ENCODE data around the gene PTPN13. TPM values are rescaled to one million over a fixed set of nuclear protein-coding genes. Genes with fewer than 3 reads are reported as not detected.
A peak's percentile ranks its signal among the peaks of the same experiment; 100 is the strongest.

The PTPN13 gene
- total RNA-seq, 1 donor from 2014 or later, result 66.3 TPM

DNA sequence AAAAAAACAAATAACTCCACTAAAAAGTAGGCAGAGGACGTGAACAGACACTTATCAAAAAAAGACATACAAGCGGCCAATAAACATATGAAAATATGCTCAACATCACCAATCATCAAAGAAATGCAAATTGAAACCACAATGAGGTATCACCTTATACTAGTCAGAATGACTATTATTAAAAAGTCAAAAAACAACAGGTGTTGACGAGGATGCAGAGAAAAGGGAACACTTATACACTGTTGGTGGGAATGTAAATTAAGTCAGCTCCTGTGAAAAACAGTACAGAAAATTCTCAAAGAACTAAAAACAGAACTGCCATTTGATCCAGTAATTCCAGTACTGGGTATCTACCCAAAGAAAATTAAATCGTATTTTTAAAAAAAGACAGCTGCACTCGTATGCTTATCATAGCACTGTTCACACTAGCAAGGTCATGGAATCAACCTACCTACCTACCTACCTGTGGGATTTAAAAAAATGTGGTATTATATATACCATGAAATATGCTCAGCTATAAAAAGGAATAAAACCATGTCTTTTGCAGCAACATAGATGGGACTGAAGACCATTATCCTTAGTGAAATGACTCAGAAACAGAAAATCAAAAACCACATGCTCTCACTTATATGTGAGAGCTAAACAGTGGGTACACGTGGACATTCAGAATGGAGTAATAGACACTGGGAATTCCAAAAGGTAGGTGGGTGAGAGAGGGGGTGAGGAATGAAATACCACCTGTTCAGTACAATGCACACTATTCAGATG, 24.8 kb upstream of the PTPN13 start:
- TF ChIP-seq, protein P1, sequence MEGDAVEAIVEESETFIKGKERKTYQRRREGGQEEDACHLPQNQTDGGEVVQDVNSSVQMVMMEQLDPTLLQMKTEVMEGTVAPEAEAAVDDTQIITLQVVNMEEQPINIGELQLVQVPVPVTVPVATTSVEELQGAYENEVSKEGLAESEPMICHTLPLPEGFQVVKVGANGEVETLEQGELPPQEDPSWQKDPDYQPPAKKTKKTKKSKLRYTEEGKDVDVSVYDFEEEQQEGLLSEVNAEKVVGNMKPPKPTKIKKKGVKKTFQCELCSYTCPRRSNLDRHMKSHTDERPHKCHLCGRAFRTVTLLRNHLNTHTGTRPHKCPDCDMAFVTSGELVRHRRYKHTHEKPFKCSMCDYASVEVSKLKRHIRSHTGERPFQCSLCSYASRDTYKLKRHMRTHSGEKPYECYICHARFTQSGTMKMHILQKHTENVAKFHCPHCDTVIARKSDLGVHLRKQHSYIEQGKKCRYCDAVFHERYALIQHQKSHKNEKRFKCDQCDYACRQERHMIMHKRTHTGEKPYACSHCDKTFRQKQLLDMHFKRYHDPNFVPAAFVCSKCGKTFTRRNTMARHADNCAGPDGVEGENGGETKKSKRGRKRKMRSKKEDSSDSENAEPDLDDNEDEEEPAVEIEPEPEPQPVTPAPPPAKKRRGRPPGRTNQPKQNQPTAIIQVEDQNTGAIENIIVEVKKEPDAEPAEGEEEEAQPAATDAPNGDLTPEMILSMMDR (IDR thresholded peaks at IDR 0.05), result no peak
- TF ChIP-seq POLR2A (IDR thresholded peaks at IDR 0.05), result no peak
- no peak for TF ChIP-seq POLR2AphosphoS5 (IDR thresholded peaks at IDR 0.05; ENCODE audit: insufficient read depth in 1 of 2, low read depth in 1 of 2)
- Histone ChIP-seq H3K27ac (no peak overlapping the region), H3K27me3 (no peaks in the 10 kb centered on the region), H3K36me3 (no peaks in the 10 kb centered on the region), H3K4me3 (no peak overlapping the region), H3K4me1 (no peaks in the 10 kb centered on the region), H3K9me3 (no peaks in the 10 kb centered on the region)
- no peak for DNase-seq (ENCODE audit: extremely low spot score in 2 of 2)
- intact Hi-C loops (cut with DNase I), result no loop called here

DNA sequence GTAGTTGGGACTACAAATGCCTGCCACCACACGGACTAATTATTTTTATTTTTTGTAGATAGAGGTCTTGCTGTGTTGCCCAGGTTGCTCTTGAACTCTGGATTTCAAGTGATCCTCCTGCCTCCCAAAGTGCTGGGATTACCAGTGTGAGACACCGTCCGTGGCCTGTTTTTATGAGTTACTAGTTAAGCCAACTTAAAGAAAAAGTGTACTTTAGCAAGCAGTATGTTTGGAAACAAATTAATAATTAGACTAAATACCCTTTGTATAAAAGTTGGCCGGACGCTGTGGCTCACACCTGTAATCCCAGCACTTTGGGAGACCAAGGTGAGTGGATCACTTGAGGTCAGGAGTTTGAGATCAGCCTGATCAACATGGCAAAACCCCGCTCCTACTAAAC, 14.2 kb upstream of the PTPN13 start:
- Histone ChIP-seq H3K4me1 (peaks cover 10% of the 10 kb centered on the region), H3K4me3 (no peak overlapping the region), H3K9me3 (no peaks in the 10 kb centered on the region), H3K36me3 (no peaks in the 10 kb centered on the region), H3K27me3 (no peaks in the 10 kb centered on the region), H3K27ac (no peak overlapping the region)
- DNase-seq (ENCODE audit: extremely low spot score in 2 of 2), result no peak
- intact Hi-C loops (cut with DNase I), result no loop called here
- TF ChIP-seq POLR2AphosphoS5 (IDR thresholded peaks at IDR 0.05; ENCODE audit: insufficient read depth in 1 of 2, low read depth in 1 of 2), result no peak
- TF ChIP-seq POLR2A (IDR thresholded peaks at IDR 0.05), result no peak
- TF ChIP-seq, protein P1 (IDR thresholded peaks at IDR 0.05), result no peak

DNA sequence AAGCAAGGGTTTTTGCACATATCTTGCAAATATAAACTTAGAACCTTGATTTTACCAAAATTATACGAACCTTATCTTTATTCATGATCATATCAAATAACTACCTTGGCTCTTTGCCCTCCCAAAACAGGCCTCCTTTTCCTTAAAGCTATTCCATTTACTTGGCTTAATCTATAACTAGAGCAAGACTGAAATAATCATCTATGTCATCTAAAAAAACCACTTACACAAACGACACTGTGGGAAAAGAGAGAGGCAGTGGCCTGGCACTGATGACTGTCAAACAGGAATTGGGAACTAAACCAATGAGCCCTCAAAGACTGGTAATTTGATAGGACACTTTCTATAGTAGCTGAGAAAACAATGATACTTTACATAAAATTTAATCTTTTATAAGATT, 11.7 kb upstream of the PTPN13 start:
- Histone ChIP-seq H3K4me1 (peaks cover 17% of the 10 kb centered on the region), H3K36me3 (no peaks in the 10 kb centered on the region), H3K27me3 (no peaks in the 10 kb centered on the region), H3K9me3 (no peaks in the 10 kb centered on the region), H3K27ac (no peak overlapping the region), H3K4me3 (peak overlapping the region in 1 of 2 donors; percentile 26)
- DNase-seq (ENCODE audit: extremely low spot score in 2 of 2), result no peak
- intact Hi-C loops (cut with DNase I), result no loop called here
- TF ChIP-seq POLR2A (IDR thresholded peaks at IDR 0.05) (no peak), POLR2AphosphoS5 (IDR thresholded peaks at IDR 0.05; ENCODE audit: insufficient read depth in 1 of 2, low read depth in 1 of 2) (peak in 1 of 2 donors; percentile 14)
- TF ChIP-seq, protein P1 (IDR thresholded peaks at IDR 0.05), result no peak

- intact Hi-C loops (cut with DNase I), result no loop called here
- Histone ChIP-seq H3K4me1 (peaks cover 11% of the 10 kb centered on the region), H3K9me3 (no peaks in the 10 kb centered on the region), H3K4me3 (no peak overlapping the region), H3K36me3 (no peaks in the 10 kb centered on the region), H3K27ac (peak overlapping the region; percentile 58), H3K27me3 (no peaks in the 10 kb centered on the region)
- TF ChIP-seq, protein P1 (IDR thresholded peaks at IDR 0.05), result no peak
- TF ChIP-seq POLR2A (IDR thresholded peaks at IDR 0.05), result no peak
- TF ChIP-seq POLR2AphosphoS5 (IDR thresholded peaks at IDR 0.05; ENCODE audit: insufficient read depth in 1 of 2, low read depth in 1 of 2), result peak in 1 of 2 donors; percentile 59
- no peak for DNase-seq (ENCODE audit: extremely low spot score in 2 of 2)
These were observed 7.9 kb upstream of the PTPN13 start for GRCh38 chr4:86586160-86586572.
